ENCODE data around the gene ANO3.

- TF ChIP-seq POLR2A (IDR thresholded peaks at IDR 0.05; ENCODE audit: low read depth, low read length) (no peak), POLR2AphosphoS5 (IDR thresholded peaks at IDR 0.05; ENCODE audit: low read depth, low read length) (no peak), TAF1 (IDR thresholded peaks at IDR 0.05; ENCODE audit: borderline replicate concordance, low read depth, low read length) (no peak)
These were observed 614 bp downstream of the ANO3 start for GRCh38 chr11:26332572-26332915.

Measured in GM12892 (cell line).